SK-N-SH treated with all-trans-retinoic acid at 6 μM for 48 hours (cell line): ENCODE measurements around the gene PLEKHA3.

Source experiments
- ISL1 ChIP-seq: fragments of 250-450 bp; sonication (Bioruptor Pico); IDR thresholded peaks from 2 replicates; pipeline ENCODE4 v2.1.2; 2022; ENCODE audit warnings: mild to moderate bottlenecking, moderate library complexity
- OSR1 ChIP-seq: fragments of 250-450 bp; sonication (Bioruptor Pico); IDR thresholded peaks from 2 replicates; pipeline ENCODE4 v1.8.0; 2022; ENCODE audit warnings: moderate library complexity, mild to moderate bottlenecking, inconsistent platforms
- PATZ1 ChIP-seq: fragments of 250-450 bp; sonication (Bioruptor Pico); IDR thresholded peaks from 2 replicates; pipeline ENCODE4 v1.8.0; 2020; ENCODE audit warnings: mild to moderate bottlenecking, moderate library complexity, borderline replicate concordance
- PPARA ChIP-seq: fragments of 250-450 bp; sonication (Bioruptor Pico); IDR thresholded peaks from 2 replicates; pipeline ENCODE4 v1.5.0; 2020; ENCODE audit warnings: mild to moderate bottlenecking, borderline replicate concordance
- SNAI2 ChIP-seq: fragments of 250-450 bp; sonication (Bioruptor Pico); IDR thresholded peaks from 2 replicates; pipeline ENCODE4 v1.5.0; 2020; ENCODE audit warnings: mild to moderate bottlenecking, moderate library complexity
- ZC3H10 ChIP-seq: fragments of 250-450 bp; sonication (Bioruptor Pico); IDR thresholded peaks from 2 replicates; pipeline ENCODE4 v1.5.1; 2021; ENCODE audit warnings: mild to moderate bottlenecking, moderate library complexity
- ZFP3 ChIP-seq: fragments of 250-450 bp; sonication (Bioruptor Pico); IDR thresholded peaks from 2 replicates; pipeline ENCODE4 v1.5.0; 2020; ENCODE audit warnings: mild to moderate bottlenecking, moderate library complexity
- ZFP30 ChIP-seq: fragments of 450-650 bp; formaldehyde crosslinking; IDR thresholded peaks from 2 replicates; pipeline ENCODE4 v1.5.0; 2022; ENCODE audit warnings: mild to moderate bottlenecking, moderate library complexity
- ZNF8 ChIP-seq: fragments of 450-650 bp; formaldehyde crosslinking; IDR thresholded peaks from 2 replicates; pipeline ENCODE4 v1.5.0; 2020; ENCODE audit warnings: mild to moderate bottlenecking, moderate library complexity

DNA sequence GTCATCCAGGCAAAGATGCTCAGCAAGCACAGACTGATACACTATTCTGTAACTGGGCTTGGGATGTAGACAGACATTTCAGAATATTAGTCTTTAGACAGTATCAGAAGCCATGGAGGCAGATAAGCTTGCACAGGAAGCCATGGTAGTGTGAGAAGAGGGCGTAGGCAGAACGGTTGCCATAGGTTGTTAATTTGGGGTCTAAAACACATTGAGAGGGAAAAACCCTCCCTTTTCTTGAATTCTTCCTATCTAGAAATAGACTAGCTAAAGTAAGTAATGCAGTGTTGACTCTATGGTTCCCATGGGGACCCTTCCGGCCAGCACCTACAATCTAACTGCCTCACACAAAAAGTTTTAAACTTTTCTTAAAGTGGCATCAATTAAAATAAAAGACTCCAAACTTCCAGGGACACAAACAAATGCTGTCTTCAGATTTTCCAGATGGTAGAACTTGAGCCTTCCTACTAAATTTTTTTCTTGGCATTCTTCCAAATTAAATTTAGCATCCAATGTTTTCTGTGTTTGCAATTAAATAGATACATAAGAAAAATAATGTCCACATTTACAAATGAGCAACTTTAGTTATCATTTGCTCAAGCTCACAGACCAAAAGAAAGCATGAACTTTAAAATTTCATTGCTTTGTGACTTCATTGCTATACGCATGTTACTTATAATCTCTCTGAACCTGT, 31.1 kb upstream of the PLEKHA3 start:
- TF ChIP-seq ZFP30 (CRISPR knock-in tag) = no peak
- TF ChIP-seq ZFP3 (CRISPR knock-in tag) = no peak
- TF ChIP-seq SNAI2 (CRISPR knock-in tag) = no peak
- no peak for TF ChIP-seq PATZ1 (CRISPR knock-in tag)
- TF ChIP-seq PPARA (CRISPR knock-in tag) = no peak
- no peak for TF ChIP-seq ZNF8 (CRISPR knock-in tag)
- no peak for TF ChIP-seq ISL1
- no peak for TF ChIP-seq OSR1 (CRISPR knock-in tag)
- no peak for TF ChIP-seq ZC3H10 (CRISPR knock-in tag)
